Superior temporal gyrus (tissue), 1 donor: ENCODE results near the gene KRTAP4-7.
"Not testable (repeated sequence)": the region's sequence is repeated elsewhere in the genome, so short reads cannot be mapped to it uniquely, and the experiment has no call there.

Experiments used
- DNase-seq: peaks from one replicate; pipeline ENCODE4 v3.0.0-alpha.2; 2016; ENCODE audit errors: extremely low spot score

KRTAP4-7 gene

GRCh38 chr17:41084100-41084856 is at the start of gene KRTAP4-7:
KRTAP4-7 (plus strand) TSS chr17:41084150; CDS start chr17:41084207, 57 bp downstream.
- DNase-seq: not testable (repeated sequence)

DNA sequence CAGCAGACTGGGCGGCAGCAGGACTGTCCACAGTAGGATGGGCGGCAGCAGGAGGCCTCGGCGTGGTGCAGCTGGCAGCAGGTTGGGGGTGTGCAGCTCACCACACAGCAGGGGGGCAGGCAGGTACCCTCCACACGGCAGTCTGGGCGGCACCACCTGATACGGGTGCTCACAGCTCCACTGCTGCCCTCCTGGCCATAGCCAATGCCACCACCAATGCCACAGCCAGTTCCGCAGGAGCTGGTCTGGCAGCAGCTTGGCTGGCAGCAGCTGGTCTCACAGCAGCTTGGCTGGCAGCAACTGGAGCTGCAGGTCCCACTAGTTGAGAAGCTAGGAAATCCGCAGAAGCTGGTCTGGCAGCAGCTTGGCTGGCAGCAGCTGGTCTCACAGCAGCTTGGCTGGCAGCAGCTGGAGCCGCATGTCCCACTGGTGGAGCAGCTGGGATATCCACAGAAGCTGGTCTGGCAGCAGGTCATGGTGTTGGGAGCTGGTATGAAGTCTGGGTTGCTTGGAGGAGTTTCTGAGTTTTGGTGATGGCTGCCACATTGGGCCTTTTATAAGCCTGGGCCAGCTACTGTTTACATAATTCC is 49.5 kb upstream of the KRTAP4-7 start, which contains the start of gene KRTAP1-3:
KRTAP1-3 (minus strand) TSS at position 529 of the 590 bp plus-strand sequence; CDS start at position 476, 53 bp downstream.
- DNase-seq: not testable (repeated sequence)

GRCh38 chr17:41037853-41038350 is 46.0 kb upstream of the KRTAP4-7 start:
- no peak for DNase-seq

- not testable (repeated sequence) for DNase-seq
Observed at GRCh38 chr17:41040783-41041571, 43.0 kb upstream of the KRTAP4-7 start, which contains the start of gene KRTAP1-1. KRTAP1-1 (minus strand) TSS chr17:41041450; CDS start chr17:41041397, 53 bp downstream.

GRCh38 chr17:41042953-41043352 is 41.0 kb upstream of the KRTAP4-7 start:
- DNase-seq: no peak

DNA sequence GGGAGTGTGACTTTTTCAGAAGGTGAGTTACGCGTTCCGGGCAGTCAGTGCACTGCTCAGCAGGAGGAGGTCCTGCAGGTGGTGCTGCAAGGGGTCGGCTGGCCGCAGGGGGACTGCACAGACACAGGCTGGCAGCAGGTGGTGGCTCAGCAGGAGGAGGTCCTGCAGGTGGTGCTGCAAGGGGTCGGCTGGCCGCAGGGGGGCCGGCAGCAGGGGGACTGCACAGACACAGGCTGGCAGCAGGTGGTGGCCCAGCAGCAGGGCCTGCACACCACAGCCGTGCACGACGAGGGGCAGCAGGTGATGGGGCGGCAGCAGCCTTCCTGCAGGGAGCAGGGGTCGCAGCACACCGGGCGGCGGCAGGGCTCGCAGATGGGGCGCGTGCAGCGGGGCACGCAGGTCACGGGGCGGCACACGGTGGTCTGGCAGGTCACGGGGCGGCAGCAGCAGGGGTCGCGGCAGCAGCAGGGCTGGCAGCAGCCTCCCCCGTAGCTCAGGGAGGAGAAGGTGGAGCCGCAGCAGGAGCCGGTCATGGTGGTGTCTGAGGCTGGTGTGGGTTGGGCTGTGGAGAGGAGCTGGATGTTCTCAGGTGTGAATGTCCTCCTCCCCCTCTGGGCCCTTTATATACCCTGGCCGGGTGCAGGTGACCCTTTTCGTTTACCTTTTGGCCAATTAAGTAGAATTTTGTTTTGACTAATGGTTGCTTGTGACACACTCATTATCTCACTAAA is 37.0 kb upstream of the KRTAP4-7 start, which contains the start of gene KRTAP2-1:
KRTAP2-1 (minus strand) TSS at position 582 of the 731 bp plus-strand sequence; CDS start at position 533, 49 bp downstream.
- not testable (repeated sequence) for DNase-seq

- no peak for DNase-seq
Observed at GRCh38 chr17:41048441-41048840, 35.5 kb upstream of the KRTAP4-7 start.

- DNase-seq: no peak
Observed at GRCh38 chr17:41049110-41049509, 34.8 kb upstream of the KRTAP4-7 start.

- DNase-seq: no peak
Observed at GRCh38 chr17:41052566-41052965, 31.4 kb upstream of the KRTAP4-7 start.

GRCh38 chr17:41054025-41054424 is 29.9 kb upstream of the KRTAP4-7 start:
- DNase-seq: no peak

- DNase-seq: not testable (repeated sequence)
Observed at GRCh38 chr17:41054556-41054955, 29.4 kb upstream of the KRTAP4-7 start.

- not testable (repeated sequence) for DNase-seq
Observed at GRCh38 chr17:41055130-41055529, 28.8 kb upstream of the KRTAP4-7 start, which contains the start of gene KRTAP2-2. KRTAP2-2 (minus strand) TSS chr17:41055230; CDS start chr17:41055211, 19 bp downstream.

- no peak for DNase-seq
Observed at GRCh38 chr17:41057547-41057946, 26.4 kb upstream of the KRTAP4-7 start.

DNA sequence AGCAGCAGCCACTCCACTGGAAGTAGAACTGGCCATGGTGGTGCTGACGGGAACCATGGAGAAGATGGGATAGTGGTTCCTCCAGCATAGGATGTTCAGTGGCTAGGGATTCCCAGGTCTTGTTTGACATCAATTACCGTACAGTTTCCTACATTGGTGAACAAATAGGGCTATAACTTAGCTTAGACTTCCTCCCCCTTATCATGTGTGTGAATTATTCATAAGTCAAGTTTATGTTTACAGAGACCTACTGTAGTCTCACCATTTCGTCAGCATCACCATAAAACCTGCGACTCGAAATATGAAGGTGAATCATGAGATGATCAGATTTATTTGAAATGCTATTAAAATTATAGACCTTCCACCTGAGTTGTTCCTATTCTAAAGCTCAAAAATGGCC is 25.2 kb upstream of the KRTAP4-7 start:
- no peak for DNase-seq

- not testable (repeated sequence) for DNase-seq
Observed at GRCh38 chr17:41059276-41060051, 24.5 kb upstream of the KRTAP4-7 start.

- no peak for DNase-seq
Observed at GRCh38 chr17:41060052-41060604, 23.8 kb upstream of the KRTAP4-7 start, which contains the start of gene KRTAP2-3. KRTAP2-3 (minus strand) TSS chr17:41060114; CDS start chr17:41060050, 64 bp downstream.

DNA sequence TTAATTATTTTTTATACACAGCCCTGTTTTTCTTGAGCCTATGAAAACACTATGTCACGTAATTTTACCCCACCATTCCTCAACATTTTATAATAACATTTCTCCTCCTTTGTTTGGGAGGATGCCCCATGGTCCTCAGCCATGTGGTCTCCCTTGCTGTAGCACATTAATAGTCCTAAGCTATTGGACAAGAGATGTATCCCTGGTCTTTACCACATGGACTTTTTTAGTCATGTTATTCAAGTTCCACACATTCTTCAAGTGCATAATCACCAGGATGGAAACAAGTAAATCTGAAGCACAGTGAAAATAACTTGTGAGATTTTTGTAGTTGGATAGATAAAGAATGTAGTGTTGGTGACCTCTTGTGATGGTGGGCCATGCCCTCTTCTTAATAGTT is 22.0 kb upstream of the KRTAP4-7 start:
- DNase-seq: no peak

- no peak for DNase-seq
Observed at GRCh38 chr17:41063449-41063848, 20.5 kb upstream of the KRTAP4-7 start.

DNA sequence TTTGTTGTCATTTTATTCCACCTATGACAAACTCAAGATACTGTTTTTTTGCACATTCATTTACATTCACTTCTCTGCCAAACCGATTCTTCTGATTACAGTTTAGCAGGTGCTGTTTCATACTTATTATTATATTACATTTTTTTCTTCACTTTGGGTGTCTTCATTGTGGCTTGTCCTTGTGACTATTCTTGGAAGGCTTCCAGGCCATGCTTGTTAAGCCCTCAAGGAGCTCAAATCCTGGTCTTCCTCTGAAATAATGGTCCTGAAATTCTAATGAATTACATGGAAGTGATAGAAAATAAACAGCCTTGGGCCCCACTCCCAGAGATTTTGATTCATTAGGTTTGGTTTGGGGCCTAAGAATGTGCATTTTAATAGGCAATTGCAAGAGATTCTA is 19.6 kb upstream of the KRTAP4-7 start:
- DNase-seq: no peak
